DMS79 treated with DMSO at 0.1 percent for 48 hours (cell line): ENCODE measurements around the gene L1CAM.

Source experiments
- DNase-seq: peaks from one replicate; lab custom pipeline; 2025; lab: John Stamatoyannopoulos, UW

Gene L1CAM

GRCh38 chrX:153864561-153865320, 21.2 kb downstream of the L1CAM start:
- DNase-seq, result no peak

GRCh38 chrX:153864101-153864500, 21.9 kb downstream of the L1CAM start:
- no peak for DNase-seq

DNA sequence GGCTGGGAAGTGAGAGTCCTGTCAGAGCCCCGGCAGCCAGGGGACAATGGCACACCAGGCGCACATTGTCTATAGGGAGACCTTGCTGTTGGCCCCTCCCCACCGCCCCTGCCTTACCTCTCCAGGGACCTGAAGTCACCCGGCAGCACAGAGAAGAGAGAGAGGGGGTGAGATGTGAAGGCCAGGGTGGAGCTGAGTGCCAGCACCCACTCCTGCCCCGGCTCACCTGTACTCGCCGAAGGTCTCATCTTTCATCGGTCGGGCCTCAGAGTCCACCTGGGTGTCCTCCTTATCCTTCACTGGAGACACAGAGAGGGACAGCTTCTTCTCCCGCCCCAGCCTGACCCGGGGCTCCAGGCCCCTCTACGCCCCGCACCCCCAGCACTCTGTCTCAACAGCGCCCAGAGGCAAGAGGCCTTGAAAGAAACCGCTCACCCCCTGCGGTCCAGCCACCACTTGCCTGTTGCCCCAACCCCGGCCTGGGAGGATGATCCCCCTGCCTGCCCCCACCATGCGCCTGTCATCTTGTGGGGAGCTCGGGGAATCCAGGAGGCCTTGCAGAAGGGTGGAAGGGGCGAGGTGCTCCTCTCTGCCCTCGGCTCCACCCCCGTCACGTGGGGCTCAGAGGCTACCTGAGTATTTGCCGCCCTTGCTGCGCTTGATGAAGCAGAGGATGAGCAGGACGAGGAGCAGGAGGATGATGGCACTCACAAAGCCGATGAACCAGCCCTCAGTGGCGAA, 22.6 kb downstream of the L1CAM start:
- no peak for DNase-seq

DNA sequence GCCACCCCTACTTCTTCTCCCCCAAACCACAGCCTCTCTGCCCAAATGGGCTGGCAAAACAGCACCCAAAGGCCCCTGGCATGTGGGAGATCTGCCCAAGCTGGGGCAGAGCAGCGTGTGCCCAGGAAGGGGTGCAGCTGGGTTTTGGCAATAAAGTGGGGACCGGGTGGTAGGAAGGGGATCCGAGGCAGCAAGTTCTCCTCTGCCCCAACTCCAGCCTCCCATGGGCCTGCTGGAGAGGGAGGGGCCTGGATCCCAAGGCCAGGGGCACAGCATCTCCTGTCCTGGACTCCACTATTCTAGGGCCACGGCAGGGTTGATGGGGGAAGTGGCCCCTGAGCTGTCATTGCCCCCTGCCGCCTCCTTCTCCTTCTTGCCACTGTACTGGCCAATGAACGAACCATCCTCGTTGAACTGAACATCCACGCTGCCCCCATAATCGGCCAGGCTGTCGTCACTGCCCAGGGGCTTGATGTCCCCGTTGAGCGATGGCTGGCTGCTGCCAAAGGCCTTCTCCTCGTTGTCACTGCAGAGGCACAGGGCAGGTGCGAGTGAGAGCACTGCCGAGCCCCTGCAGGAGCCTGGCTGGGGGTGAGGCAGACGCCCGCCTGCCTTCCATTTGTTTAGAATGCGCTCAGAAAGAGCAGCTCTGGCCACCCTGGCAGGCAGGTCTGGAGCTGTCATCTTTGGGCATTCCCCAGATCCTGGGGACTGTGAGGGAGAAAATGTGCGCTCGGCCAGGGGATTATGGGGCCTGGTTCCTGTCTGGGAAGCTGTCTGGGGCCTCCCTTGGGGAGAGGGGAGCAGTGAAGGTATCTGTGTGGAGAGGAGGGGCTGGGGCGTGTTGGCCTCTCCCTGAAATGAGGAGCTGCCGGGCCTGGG, 23.4 kb downstream of the L1CAM start:
- DNase-seq, result no peak

DNA sequence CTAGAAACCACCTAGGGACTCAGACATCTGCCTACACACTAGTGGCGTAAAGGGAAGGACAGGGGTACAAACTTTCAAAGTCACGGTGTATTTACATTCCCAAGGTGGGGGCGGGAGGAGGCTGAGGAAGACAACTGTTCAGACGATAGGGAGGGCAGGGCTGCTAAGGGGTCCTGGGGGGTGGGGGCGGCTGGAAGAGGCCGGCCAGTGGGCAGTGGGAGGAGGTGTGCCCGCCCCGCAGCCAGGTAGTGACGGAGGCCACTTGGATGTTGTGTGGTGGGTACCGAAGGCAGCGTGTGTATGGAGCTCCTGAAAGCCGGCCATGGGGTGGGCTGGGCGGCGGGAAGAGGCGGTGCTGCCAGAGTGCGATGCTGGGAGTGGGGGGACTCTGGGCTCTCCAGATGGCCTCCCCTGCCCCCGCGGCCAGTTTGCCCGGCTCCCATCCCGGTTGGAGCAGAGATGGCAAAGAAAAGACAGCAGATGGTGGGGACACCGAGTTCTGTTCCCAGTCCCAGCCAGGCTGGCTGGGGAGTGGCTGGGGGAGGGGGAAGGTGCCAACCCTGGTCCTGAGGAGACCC, 24.2 kb downstream of the L1CAM start:
- DNase-seq, result no peak

GRCh38 chrX:153861151-153861550, 24.8 kb downstream of the L1CAM start:
- DNase-seq, result no peak

- no peak for DNase-seq
These were observed 28.5 kb downstream of the L1CAM start for GRCh38 chrX:153857348-153857903.

DNA sequence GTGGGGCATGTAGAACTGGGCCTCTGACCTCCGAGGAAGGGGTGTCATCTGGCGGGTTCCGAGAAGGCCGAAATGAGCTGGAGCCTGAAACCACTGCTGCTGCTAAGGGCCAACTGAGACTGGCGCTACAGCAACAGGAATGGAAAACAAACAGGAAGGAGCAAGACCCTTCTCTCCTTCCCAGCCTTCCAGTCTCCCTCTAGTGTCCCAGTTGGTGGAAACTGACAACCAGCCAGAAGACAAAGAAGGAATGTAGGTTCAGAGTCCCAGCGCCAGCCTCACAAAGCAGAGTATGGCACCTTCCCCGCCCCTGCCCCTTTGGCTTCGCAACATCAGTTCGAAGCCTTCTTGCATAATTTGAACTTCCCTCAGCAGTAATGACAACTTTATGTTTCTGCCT, 31.3 kb downstream of the L1CAM start:
- DNase-seq, result no peak

DNA sequence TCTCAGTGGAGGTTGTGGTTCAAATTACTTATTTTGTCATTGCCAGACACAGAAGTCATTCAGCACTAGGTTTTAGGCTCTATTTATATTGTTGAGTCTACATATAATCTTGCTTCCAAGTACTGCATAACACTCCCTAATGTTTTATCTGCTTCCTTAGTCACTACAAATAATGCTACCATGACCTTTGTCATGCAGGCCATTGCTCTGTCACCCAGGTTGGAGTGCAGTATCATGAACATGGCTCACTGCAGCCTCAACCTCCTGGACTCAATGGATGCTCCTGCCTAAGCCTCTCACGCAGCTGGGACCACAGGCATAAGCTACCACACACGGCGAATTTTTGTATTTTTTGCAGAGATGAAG, 32.1 kb downstream of the L1CAM start:
- DNase-seq, result no peak

- no peak for DNase-seq
These were observed 32.6 kb downstream of the L1CAM start for GRCh38 chrX:153853180-153853901.

- DNase-seq, result no peak
These were observed 34.0 kb downstream of the L1CAM start for GRCh38 chrX:153851981-153852380.

GRCh38 chrX:153848325-153848724, 37.6 kb downstream of the L1CAM start:
- no peak for DNase-seq

GRCh38 chrX:153845842-153846241, 40.1 kb downstream of the L1CAM start:
- DNase-seq, result no peak

DNA sequence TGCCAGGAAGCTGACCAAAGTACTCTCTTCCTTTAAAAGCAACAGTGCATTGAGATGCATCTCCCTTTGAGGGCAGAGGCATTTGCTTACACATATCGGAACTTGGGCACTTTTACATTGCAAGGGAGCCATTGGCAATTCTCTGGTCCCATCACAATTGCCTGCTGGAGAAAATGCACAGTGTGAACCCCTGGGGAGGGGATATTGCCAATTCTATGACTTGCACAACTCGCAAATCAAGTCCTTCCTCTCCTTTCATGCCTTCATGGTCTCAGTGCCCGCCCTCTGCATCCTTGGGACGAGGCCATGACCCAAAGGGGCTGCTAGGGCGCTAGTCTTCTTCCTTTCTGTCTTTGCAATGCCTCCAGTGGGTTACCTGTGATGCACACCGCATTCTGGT, 40.8 kb downstream of the L1CAM start:
- DNase-seq, result no peak

GRCh38 chrX:153844509-153845082, 41.4 kb downstream of the L1CAM start:
- no peak for DNase-seq

DNA sequence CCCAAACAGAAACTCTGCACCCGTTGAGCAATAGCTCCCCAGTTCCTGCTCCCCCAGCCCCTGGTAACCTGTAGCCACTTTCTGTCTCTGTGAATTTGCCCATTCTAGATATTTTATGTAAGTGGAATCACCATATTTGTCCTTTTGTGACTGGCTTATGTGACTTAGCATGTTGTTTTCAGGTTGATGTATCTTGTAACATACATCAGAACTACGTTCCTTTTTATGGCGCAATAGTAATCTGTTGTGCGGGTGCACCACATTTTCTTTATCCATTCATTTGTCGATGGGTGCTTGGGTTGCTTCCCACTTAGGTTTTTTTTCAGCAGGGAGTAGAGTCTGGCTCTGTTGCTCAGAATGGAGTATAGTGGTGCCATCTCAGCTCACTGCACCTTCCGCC, 49.1 kb downstream of the L1CAM start:
- no peak for DNase-seq

DNA sequence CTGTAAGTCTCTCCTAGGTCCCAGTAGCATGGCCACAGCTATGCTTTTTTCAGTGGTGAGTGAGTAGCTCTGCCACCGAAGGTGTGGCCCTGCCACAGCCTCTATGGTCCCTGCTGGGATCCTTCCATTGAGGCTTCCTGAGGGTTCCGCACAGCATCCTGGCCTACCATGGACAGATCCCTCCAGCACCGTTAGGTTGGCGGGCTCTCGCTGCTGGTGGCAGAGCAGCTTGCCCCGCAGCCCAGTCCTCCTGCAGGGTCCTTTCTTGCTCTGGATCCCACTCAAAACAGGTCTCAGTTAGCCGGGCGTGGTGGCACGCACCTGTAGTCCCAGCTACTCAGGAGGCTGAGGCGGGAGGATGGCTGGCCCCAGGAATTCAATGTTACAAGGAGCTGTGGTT, 53.2 kb downstream of the L1CAM start:
- no peak for DNase-seq

GRCh38 chrX:153831429-153832150, 54.4 kb downstream of the L1CAM start:
- DNase-seq, result no peak

- DNase-seq, result no peak
These were observed 55.1 kb downstream of the L1CAM start for GRCh38 chrX:153830640-153831428.
